WTC11 (cell line): ENCODE data around the gene GPR12. TPM values are rescaled to one million over a fixed set of nuclear protein-coding genes. Genes with fewer than 3 reads are reported as not detected.

Source experiments
- ATAC-seq: fragments of 200-7000 bp; cut with Tn5 transposase; 2 replicates; pipeline ENCODE4 v1.10.0; 2021; ENCODE audit warnings: mild to moderate bottlenecking, moderate library complexity
- CTCF ChIA-PET: fragments of 300-600 bp; sonication (Branson Sonifier 250); formaldehyde crosslinking; loops from one replicate; lab custom pipeline; 2021; ENCODE audit warnings: antibody characterized with exemption; lab: Charles Lee
- POLR2A ChIA-PET: fragments of 350-600 bp; sonication (Branson Sonifier 250); formaldehyde crosslinking; loops from one replicate; lab custom pipeline; 2021; ENCODE audit warnings: antibody characterized with exemption; lab: Charles Lee
- DNase-seq: peaks from one replicate; pipeline ENCODE4 v3.0.0; 2021; ENCODE audit warnings: low spot score
- H3K27ac Mint-ChIP-seq: 2 replicates; pipeline ENCODE4 v1.8.0; 2021; ENCODE audit warnings: mixed read lengths
- H3K27me3 Mint-ChIP-seq: 2 replicates; pipeline ENCODE4 v1.8.0; 2021; ENCODE audit warnings: low read depth, mild to moderate bottlenecking, moderate library complexity, mixed read lengths
- H3K36me3 Mint-ChIP-seq: 2 replicates; pipeline ENCODE4 v1.8.0; 2021; ENCODE audit warnings: mixed read lengths
- H3K4me1 Mint-ChIP-seq: 2 replicates; pipeline ENCODE4 v1.8.0; 2022; ENCODE audit warnings: mixed read lengths
- H3K4me3 Mint-ChIP-seq: 2 replicates; pipeline ENCODE4 v1.8.0; 2021; ENCODE audit warnings: mild to moderate bottlenecking, moderate library complexity, mixed read lengths
- H3K9me3 Mint-ChIP-seq: 2 replicates; pipeline ENCODE4 v1.8.0; 2021; ENCODE audit warnings: mixed read lengths
- CDX4 ChIP-seq: fragments of 250-450 bp; sonication (Bioruptor Pico); IDR thresholded peaks from 2 replicates; pipeline ENCODE4 v1.9.0; 2021; ENCODE audit warnings: moderate library complexity, mild to moderate bottlenecking, inconsistent platforms, borderline replicate concordance
- HMGXB4 ChIP-seq: sonication (generic); formaldehyde crosslinking; IDR thresholded peaks from 2 replicates; pipeline ENCODE4 v1.8.1; 2023; ENCODE audit warnings: mild to moderate bottlenecking, moderate library complexity, missing genetic modification reagents
- JAZF1 ChIP-seq: fragments of 250-450 bp; sonication (Bioruptor Pico); IDR thresholded peaks from 2 replicates; pipeline ENCODE4 v1.9.0; 2021; ENCODE audit warnings: moderate library complexity, mild to moderate bottlenecking, inconsistent platforms
- MLX ChIP-seq: sonication (generic); formaldehyde crosslinking; IDR thresholded peaks from 2 replicates; pipeline ENCODE4 v1.8.1; 2023; ENCODE audit warnings: mild to moderate bottlenecking, missing genetic modification reagents, moderate library complexity
- MYBL2 ChIP-seq: sonication (generic); formaldehyde crosslinking; IDR thresholded peaks from 2 replicates; pipeline ENCODE4 v1.8.1; 2023; ENCODE audit warnings: mild to moderate bottlenecking, moderate library complexity, missing genetic modification reagents
- STAT6 ChIP-seq: sonication (generic); formaldehyde crosslinking; conservative IDR thresholded peaks from 2 replicates; pipeline ENCODE4 v1.8.1; 2023; ENCODE audit warnings: mild to moderate bottlenecking, low read depth, missing genetic modification reagents, moderate library complexity
- TCF7 ChIP-seq: sonication (generic); formaldehyde crosslinking; IDR thresholded peaks from 2 replicates; pipeline ENCODE4 v1.8.0; 2022; ENCODE audit warnings: mild to moderate bottlenecking, low read depth, missing genetic modification reagents, moderate library complexity
- TP53 ChIP-seq: sonication (generic); formaldehyde crosslinking; IDR thresholded peaks from 2 replicates; pipeline ENCODE4 v1.8.1; 2023; ENCODE audit warnings: mild to moderate bottlenecking, missing genetic modification reagents
- ZNF121 ChIP-seq: sonication (generic); formaldehyde crosslinking; IDR thresholded peaks from 2 replicates; pipeline ENCODE4 v1.8.0; 2023; ENCODE audit warnings: missing genetic modification reagents
- ZNF219 ChIP-seq: sonication (generic); formaldehyde crosslinking; IDR thresholded peaks from 2 replicates; pipeline ENCODE4 v1.8.0; 2023; ENCODE audit warnings: missing genetic modification reagents, mild to moderate bottlenecking, borderline replicate concordance
- ZNF396 ChIP-seq: fragments of 250-450 bp; sonication (Bioruptor Pico); IDR thresholded peaks from 2 replicates; pipeline ENCODE4 v1.8.0; 2021; ENCODE audit warnings: mild to moderate bottlenecking, moderate library complexity, borderline replicate concordance
- total RNA-seq: library from RNA; stranded (reverse); gene quantifications from 3 replicates; pipeline ENCODE4 v1.2.3, GENCODE V29; 2021
- TF ChIP-seq, protein P1 (sequence below): sonication (generic); formaldehyde crosslinking; IDR thresholded peaks from 2 replicates; pipeline ENCODE4 v1.8.1; 2023; ENCODE audit warnings: mild to moderate bottlenecking, missing genetic modification reagents, borderline replicate concordance
- TF ChIP-seq, protein P2 (sequence below): sonication (generic); formaldehyde crosslinking; IDR thresholded peaks from 2 replicates; pipeline ENCODE4 v1.8.1; 2022; ENCODE audit warnings: low read depth, mild to moderate bottlenecking, moderate library complexity, missing genetic modification reagents, borderline replicate concordance

The GPR12 gene
- total RNA-seq, 1 experiment from 2014 or later: 0.07 TPM

DNA sequence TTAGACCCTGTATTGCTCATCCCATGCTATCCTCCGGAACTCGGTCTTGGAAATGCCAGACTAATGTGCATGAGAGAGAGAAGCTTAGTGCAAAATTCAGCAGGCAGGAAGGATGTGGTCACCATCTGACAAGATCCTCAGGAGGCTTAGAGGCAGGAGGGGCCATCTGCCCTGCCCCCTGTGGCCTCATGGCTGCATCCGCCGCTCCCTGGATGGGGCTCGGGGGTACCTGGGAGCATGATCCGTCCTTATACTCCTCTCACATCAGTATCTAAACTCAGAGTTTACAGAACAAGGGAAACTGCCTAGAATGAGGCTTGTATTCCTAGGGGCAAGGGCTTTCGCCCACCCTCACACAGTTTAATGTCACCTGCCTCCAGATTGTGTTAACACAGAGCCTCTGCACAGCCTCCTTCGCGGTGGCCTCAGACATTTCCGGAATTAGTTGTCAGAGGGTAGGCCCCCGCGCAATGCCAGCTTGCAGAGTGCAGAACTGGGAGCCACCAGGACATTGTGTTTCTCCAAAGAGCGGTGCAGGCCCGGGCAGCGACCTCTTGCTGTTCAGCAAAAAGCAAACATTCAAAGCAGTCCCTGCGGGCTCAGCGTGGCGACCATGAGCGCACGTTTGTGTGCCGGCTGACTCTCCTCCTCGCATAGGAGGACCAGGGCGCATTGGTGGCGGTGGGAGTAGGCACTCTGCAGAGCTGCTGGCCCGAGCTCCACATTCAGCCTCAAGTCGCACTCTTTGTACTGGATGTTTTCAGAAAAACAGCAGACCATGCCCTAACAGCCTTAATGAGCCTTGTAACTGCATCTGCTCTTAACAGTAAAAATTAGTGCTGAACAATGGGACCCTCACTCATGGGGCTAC lies 39.1 kb downstream of the GPR12 start:
- DNase-seq (no peak), ATAC-seq (no peak)
- H3K4me3 Mint-ChIP-seq: no peak overlapping the region
- H3K27me3 Mint-ChIP-seq: no peaks in the 10 kb centered on the region
- TF ChIP-seq TCF7 (CRISPR knock-in tag) (no peak), MLX (no peak), ZNF121 (CRISPR knock-in tag) (no peak), ZNF396 (CRISPR knock-in tag) (no peak), MYBL2 (CRISPR knock-in tag) (no peak), HMGXB4 (CRISPR knock-in tag) (no peak), STAT6 (CRISPR knock-in tag) (no peak), JAZF1 (no peak), ZNF219 (CRISPR knock-in tag) (no peak), TP53 (CRISPR knock-in tag) (no peak), CDX4 (CRISPR knock-in tag) (no peak)
- TF ChIP-seq, protein P1, sequence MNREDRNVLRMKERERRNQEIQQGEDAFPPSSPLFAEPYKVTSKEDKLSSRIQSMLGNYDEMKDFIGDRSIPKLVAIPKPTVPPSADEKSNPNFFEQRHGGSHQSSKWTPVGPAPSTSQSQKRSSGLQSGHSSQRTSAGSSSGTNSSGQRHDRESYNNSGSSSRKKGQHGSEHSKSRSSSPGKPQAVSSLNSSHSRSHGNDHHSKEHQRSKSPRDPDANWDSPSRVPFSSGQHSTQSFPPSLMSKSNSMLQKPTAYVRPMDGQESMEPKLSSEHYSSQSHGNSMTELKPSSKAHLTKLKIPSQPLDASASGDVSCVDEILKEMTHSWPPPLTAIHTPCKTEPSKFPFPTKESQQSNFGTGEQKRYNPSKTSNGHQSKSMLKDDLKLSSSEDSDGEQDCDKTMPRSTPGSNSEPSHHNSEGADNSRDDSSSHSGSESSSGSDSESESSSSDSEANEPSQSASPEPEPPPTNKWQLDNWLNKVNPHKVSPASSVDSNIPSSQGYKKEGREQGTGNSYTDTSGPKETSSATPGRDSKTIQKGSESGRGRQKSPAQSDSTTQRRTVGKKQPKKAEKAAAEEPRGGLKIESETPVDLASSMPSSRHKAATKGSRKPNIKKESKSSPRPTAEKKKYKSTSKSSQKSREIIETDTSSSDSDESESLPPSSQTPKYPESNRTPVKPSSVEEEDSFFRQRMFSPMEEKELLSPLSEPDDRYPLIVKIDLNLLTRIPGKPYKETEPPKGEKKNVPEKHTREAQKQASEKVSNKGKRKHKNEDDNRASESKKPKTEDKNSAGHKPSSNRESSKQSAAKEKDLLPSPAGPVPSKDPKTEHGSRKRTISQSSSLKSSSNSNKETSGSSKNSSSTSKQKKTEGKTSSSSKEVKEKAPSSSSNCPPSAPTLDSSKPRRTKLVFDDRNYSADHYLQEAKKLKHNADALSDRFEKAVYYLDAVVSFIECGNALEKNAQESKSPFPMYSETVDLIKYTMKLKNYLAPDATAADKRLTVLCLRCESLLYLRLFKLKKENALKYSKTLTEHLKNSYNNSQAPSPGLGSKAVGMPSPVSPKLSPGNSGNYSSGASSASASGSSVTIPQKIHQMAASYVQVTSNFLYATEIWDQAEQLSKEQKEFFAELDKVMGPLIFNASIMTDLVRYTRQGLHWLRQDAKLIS (CRISPR knock-in tag): no peak
- TF ChIP-seq, protein P2, sequence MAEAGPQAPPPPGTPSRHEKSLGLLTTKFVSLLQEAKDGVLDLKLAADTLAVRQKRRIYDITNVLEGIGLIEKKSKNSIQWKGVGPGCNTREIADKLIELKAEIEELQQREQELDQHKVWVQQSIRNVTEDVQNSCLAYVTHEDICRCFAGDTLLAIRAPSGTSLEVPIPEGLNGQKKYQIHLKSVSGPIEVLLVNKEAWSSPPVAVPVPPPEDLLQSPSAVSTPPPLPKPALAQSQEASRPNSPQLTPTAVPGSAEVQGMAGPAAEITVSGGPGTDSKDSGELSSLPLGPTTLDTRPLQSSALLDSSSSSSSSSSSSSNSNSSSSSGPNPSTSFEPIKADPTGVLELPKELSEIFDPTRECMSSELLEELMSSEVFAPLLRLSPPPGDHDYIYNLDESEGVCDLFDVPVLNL (CRISPR knock-in tag): no peak
- ChIA-PET CTCF (interaction anchor here (1.3 kb wide), 1 partner anchor 14 kb away, joined by 4 read pairs; no protein-coding TSS in a partner anchor), POLR2A (no interaction called here)
- H3K9me3 Mint-ChIP-seq: peaks cover 16% of the 10 kb centered on the region
- no peak overlapping the region for H3K27ac Mint-ChIP-seq
- H3K36me3 Mint-ChIP-seq: peaks cover 4% of the 10 kb centered on the region
- H3K4me1 Mint-ChIP-seq: no peaks in the 10 kb centered on the region
